ENCODE measurements around the gene TRAF4.

The TRAF4 gene

GRCh38 chr17:28710861-28711722 is 32.7 kb upstream of the TRAF4 start:
- TF ChIP-seq CTCF (conservative IDR thresholded peaks at IDR 0.05; ENCODE audit: low read depth, low read length): no peak
- peak; percentile 90 for DNase-seq (ENCODE audit: low read depth)
- H3K4me3 ChIP-seq (ENCODE audit: low read depth, low read length): peak overlapping the region; percentile 61

DNA sequence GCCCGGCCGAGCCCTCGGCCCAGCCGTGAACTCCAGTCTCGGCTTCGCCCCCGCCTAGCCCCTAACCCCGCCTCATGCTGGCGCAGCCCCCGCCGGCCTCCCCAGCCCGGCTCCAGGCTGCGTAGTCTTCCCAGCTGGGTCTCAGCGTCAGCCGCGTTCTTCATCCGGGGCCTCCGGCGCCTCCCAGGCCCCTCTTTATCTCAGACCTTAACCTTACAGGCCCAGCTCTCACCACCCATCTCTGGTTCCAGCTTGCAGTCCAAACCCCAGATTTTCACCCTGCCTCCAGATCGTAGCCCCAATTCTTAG is 32.1 kb upstream of the TRAF4 start, which contains the start of gene PROCA1:
Gene PROCA1, minus strand, starts transcription at position 166 of the 309 bp plus-strand sequence. CDS start 228 bp downstream, outside the sequence.
- H3K4me3 ChIP-seq (ENCODE audit: low read depth, low read length): peak within 1 kb of the TSS; percentile 61
- TF ChIP-seq CTCF (conservative IDR thresholded peaks at IDR 0.05; ENCODE audit: low read depth, low read length): no peak
- DNase-seq (ENCODE audit: low read depth): no peak

GRCh38 chr17:28712032-28712704 is 31.6 kb upstream of the TRAF4 start:
- peak; percentile 16 for TF ChIP-seq CTCF (conservative IDR thresholded peaks at IDR 0.05; ENCODE audit: low read depth, low read length)
- H3K4me3 ChIP-seq (ENCODE audit: low read depth, low read length): peak overlapping the region; percentile 61
- DNase-seq (ENCODE audit: low read depth): peak; percentile 31

GRCh38 chr17:28712705-28713415 is 31.0 kb upstream of the TRAF4 start:
- TF ChIP-seq CTCF (conservative IDR thresholded peaks at IDR 0.05; ENCODE audit: low read depth, low read length): no peak
- DNase-seq (ENCODE audit: low read depth): no peak
- H3K4me3 ChIP-seq (ENCODE audit: low read depth, low read length): no peak overlapping the region

DNA sequence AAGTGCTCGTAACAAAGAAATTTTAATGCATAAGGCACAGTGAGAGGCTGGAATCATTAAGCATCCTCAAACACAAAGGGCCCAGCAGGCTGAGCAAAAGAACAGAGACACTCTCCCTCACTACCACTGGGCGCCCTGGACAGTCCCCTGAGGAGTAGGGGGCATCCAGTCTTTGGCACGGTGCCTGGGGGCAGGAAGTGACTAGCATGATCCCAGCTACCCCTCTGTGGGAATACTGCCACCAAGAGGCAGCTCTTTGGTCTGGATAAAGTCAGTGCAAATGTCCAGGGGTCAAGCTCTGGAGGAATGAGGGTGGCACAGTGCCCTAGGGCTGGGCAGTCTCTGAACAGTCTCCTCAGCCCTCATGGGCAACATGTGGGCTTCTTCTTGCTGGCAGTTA is 29.5 kb upstream of the TRAF4 start:
- no peak for DNase-seq (ENCODE audit: low read depth)
- no peak for TF ChIP-seq CTCF (conservative IDR thresholded peaks at IDR 0.05; ENCODE audit: low read depth, low read length)
- H3K4me3 ChIP-seq (ENCODE audit: low read depth, low read length): no peak overlapping the region

- no peak overlapping the region for H3K4me3 ChIP-seq (ENCODE audit: low read depth, low read length)
- no peak for DNase-seq (ENCODE audit: low read depth)
- no peak for TF ChIP-seq CTCF (conservative IDR thresholded peaks at IDR 0.05; ENCODE audit: low read depth, low read length)
These were observed 28.6 kb upstream of the TRAF4 start for GRCh38 chr17:28715217-28715616.
